GM19397 (cell line): ENCODE results near the gene SLC12A8.
A peak's percentile ranks its signal among the peaks of the same experiment; 100 is the strongest.

ENCODE experiments used
- ATAC-seq: cut with Tn5 transposase; IDR thresholded peaks from one replicate; pipeline ENCODE4 v1.9.1; 2021; ENCODE audit warnings: mild to moderate bottlenecking, moderate library complexity; ENCODE audit not compliant: unreplicated experiment

Gene SLC12A8

DNA sequence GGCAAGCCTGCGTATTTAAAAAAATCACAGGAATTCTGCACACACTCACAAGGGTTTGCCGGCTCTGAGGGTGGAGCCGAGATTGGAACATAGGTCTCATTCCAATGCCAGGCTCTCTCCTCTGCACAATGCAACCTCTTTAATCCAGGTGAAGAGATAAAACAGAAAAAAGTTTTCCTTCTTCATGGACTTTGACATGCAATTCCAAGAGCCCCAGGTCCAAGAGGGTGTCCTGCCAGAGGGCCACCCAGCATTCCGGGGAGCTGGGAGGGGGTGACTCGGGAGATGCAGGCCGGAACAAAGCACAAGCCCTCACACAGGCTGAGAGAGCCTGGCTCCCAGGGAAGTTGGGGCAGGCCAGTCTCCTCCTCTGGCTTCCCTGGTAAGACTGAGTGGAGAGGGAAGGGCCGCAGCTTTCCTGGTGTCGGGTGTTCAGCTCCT, 6.7 kb upstream of the SLC12A8 start:
- no peak for ATAC-seq

DNA sequence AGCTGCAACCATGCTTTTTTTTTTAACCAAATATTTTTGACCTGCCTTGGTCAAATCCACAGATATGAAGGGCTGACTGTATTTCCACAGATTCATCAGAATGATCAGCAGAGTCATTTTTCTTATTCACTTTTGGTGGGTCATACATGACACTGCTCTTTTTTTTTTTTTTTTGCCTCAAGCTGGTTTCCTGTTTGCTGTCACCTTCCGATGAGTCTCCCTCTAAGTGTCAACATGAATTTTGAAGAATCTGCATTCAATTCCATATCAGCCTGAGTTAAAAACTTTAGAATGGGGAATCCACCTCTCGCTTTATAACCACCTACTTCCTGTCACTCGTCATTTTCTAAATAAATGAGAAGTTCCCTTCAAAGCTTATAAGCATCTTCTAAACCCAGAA, 2.2 kb upstream of the SLC12A8 start:
- ATAC-seq, result no peak

DNA sequence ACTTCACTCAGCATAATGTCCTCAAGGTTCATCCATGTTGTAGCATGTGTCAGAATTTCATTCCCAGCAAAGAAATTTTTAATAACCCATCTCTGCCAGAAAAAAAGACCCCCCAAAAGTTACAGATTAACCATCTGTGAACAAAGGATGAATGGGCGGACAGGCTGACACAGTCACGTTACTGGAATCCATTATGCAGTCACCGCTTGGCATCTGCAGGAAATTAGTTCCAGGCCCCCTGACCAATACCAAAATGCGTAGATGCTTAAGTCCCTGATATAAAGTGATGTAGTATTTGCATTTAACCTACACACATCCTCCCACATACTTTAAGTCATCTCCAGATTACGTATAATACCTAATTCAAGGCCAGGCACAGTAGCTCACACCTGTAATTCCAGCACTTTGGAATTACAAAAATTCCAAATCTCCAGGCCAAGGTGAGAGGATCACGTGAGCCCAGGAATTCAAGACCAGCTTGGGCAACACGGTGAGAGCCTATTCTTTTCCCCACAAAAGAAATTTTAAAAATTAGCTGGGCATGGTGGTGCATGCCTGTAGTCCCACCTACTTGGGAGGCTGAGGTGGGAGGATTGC, 1.5 kb upstream of the SLC12A8 start:
- no peak for ATAC-seq

DNA sequence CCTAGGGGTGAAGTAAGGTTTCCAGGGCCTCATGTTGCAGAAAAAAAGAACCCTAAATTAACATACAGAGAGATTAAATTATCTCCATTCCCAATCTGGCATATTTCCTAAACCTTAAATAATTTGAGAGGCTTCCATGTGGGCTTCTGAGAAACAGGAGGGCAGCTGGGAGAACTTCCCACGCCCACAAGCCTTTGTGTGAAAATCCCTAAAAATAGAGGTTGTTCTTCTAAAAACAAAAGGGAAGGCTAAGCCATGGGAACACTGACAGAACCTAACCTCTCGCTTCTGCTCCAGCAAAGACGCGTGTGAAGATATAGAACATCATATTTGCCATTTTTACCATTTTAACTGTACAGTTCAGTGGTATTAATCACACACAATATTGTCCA, 812 bp upstream of the SLC12A8 start:
- ATAC-seq, result no peak

DNA sequence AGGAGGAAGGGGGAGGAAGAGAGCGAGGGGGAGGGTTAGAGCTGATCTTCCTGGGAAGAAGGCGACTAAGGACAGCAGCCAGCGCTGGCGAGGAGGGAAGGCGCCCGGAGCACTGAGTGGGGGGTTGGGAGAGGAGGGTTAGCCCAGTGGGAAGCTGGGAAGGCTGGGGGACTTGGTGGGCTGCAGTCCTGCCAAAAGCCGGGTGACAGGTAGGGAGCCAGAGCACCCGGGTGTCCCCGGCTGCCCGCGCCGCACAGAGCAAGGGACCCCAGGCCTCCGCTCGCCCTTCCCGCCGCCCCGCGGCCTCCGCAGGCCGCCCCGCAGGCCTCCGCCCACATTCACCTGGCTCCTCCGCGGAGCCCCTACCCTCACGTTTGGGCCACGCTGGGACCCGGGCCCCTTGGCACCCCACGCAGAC, 448 bp downstream of the SLC12A8 start:
- no peak for ATAC-seq

DNA sequence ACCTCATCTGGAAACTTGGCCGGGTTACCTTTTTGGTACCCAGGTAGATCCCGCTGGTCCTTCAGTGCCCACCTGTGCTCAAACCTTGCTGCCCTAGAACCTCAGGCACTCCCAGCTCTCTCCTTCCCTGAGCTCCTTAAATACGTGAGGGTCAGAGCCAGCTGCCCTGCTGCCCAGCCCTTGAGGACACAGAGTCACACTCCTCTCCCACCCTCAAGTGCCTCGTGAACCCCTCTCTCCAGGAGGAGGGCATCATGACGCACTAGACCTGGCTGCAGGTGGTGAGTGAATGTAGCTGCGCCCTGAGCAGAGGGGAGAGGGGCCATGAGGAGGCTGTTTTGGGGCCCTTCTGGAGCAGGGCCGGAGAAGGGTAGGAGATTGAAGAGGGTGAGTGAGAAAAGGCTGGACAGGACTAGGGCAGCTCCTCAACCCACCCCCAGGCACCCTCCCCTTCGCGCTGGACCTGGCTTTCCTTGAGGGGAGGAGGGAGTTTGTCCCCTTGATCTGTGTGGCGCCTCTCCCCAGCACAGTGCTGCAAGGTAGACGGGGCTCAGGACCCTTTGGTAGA, 941 bp downstream of the SLC12A8 start:
- no peak for ATAC-seq

DNA sequence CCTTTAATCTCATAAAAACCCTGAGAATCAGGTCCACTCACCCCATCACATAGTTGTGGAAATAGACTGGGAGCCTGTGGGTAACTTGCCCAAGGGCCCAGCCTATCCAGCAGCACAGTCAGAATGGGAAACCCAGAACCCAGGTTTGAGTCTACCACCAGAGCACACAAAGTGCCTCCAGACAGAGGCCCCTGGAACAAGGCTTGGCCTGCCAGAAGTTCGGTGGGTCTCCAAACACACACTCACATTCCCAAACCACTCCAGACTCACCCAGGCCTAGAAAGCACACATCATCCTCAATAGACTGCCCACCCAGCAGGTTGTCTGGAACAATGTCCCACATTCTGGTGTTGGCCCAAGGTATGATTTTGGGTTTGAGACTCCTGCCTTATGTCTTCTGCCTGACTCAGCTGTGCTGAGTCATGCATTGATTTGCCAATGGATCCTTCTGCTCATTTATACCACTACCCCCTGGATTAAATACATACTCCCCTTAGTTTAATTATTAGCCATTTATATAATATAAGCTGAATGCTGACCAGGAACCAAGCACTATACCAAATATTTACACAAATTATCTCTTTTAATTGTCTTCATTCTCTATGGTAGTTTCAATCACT, 4.5 kb downstream of the SLC12A8 start:
- ATAC-seq, result no peak

DNA sequence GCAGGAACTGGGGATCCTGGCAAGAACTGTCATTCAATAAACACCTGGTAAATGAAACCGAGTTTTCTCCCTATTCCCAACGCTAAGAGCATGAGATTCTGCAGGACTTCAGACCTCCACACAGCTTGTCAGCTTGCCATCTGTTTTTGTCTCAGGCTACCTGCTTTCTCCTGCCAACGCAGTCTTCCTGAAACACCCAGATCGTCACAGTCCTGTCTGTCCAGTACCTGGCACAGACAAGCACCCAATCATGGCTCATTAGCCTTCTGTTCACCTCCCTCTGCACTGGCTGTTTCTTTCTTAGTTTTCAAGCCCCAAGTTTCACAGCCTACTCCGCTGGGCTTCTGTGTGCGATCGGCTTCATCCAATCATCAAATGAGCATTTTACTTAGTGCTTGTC, 5.0 kb downstream of the SLC12A8 start:
- no peak for ATAC-seq

DNA sequence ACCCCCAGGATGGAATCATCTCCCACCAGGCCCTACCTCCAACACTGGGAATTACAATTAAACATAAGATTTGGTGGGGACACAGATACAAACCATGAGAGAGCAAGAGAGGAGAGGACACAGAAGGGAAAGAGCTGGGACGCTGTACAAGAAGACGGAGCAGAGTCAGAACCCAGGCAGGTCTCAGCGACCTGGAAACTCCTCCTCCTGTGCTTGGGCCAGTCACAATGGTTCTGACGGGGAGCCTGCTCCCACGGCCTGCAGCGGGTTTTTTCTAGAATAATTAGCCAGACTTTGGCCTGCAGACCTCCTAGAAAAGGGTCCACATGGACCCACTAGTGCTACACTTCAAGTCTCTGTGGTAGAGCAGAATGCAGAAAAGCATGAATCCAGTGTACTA, 5.6 kb downstream of the SLC12A8 start:
- no peak for ATAC-seq

DNA sequence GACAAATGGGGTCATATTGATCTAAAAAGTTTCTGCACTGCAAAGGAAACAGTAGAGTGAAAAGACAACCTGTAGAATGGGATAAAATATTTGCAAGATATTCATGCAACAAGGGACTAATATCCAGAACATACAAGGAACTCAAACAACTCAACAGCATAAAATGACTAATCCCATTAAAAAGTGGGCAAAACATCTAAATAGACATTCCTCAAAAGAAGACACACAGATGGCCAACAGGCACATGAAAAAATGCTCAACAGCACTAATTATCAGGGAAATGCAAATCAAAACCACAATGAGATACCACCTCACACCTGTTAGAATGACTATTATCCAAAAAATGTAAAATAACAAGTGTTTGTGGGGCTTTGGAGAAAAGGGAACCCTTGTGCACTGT, 8.8 kb downstream of the SLC12A8 start:
- no peak for ATAC-seq

DNA sequence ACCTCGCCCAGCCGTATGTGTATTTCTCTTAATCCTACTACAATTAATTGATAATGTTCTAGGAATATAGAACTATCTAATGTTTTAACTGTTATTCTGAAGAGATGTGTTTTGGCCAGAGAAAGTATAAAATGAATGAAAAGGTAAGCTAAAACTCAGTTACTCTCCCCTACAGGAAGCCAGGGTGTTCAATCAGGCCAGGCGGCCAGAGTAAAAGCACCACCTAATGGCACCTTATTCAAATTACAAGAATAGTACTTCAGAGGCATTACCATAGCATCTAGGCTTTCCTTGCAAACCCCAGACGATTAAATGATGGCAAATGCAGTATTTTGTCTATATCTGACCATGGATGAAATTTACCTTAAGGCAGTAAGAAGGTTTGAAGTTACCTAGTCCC, 10.4 kb downstream of the SLC12A8 start:
- ATAC-seq, result no peak

DNA sequence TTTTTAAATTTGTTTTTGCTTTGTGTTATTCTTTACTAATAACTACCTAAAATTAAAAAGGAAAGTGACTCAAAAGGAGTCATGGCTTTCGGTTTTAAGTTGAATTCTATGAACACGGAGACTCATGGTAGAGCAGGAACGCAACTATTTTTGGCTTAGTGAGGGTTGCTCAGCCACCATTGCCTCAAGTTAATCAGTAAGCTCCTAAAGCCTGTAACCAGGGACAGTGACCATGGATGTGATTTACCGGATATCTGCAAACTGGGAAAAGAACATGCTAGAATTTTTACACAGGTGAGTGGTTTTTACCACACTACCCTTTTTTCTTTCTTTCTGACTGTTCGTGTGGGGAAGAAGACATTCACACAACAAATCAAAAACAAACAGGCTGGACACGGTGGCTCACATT, 11.8 kb downstream of the SLC12A8 start:
- ATAC-seq, result peak; percentile 69

DNA sequence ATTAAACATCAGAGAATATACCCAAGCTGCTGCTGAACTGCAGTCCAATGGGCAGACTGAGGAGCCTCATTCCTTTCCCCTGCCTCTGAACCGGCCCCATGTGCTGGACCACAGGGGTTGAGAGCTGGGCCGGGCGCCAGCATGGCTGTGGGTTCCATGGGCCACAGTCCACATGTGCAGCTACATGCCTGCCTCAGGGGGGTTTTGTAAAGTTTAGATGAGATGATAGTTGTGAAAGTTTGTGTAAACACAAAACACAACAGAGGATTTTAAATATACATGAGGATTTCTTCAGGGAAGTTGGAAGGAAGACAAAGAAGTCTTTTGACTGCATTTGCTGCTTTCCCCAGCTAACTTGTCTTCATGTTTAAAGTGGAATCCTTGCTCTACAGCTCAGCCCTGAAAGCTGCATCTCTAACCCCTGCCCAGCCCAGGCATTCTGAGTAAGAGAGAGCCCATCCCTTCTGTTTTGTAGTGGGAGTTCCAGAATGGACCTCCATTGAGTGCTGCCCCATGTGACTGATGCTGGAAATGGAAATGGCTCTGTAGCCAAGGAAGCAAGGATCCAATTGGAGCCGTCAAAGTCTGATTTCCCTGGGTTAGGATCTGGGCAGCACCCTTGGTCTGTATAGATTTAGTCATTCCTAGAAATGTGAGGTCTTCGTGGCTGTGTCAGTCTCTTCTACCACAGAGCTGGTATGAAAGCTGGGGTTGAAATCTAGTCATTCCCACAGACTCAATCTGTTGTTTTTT, 17.5 kb downstream of the SLC12A8 start:
- no peak for ATAC-seq

DNA sequence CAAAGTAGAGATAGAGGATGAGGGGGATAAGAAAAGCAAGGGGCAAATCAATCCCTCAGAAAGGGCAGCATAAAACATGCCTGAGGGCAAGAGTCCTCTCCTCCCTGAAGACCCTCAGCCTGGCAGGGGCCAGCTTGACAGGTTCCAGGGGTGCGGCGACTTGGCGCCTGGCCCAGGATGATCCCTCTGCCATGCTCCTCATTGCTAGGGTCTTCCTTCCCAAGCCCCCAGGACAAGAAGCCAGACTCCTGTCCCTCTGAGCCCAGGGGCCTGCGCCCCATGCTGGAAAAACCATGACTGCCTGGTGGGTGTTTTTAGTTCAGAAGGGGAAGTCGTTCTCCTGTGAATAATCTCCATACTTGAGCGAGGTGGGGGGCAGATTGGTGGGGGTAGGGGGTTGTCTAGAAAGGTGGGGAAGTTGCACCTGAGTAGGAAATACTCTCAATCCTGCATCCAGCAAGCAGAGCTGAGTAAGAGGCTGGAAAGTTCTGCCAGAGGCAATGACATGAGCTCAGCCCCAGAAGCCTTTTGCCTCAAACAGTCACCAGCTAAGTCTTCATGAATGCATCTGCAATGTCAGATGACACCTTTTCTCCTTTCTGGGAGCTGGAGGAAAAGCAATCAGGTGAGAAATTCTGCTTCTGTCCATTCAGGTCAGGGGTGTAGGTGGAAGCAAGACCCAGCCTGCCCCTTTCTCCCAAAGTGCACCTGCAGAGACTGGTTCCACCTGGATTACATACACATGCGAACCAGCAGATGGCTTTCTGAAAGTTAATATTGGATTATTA, 18.3 kb downstream of the SLC12A8 start:
- ATAC-seq, result no peak

DNA sequence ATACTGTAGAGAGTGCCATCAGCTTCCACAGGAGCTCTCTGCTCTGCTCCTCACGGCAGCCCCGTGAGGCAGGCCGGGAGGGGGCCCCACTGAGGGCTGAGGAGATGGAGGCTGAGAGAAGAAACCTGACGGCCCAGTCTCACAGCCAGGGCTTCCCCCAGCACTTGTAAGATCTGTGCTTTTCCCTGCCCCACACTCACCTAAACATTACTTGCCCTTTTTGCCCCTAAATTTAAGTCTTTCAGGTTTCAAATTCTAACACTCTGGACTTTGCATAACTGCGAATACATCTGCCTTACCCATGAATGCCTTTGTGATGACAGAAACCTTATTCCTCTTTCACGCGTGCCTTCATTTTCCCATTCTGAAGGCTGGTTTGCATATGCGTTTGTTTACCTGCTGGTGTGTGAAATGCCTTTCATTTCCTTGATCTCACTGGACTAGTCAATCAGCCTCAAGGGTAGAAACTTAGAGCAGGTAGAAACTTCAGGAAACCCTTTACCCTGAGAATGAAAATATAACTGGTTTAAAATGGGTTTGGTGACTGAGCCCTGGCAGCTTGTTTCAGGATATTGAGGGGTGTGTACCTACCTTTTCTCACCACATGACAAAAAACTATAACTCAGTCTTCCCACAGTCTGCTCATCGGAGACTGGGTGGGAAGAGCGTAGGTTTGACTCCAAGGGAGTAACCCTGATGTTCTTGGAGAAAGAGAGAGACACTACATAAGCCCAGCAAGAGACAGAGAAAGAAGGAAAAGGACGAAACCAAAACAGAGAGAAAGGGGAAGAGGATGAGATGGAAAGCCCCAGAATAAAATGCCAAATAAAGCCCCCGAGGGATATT, 20.1 kb downstream of the SLC12A8 start:
- ATAC-seq, result peak; percentile 66

DNA sequence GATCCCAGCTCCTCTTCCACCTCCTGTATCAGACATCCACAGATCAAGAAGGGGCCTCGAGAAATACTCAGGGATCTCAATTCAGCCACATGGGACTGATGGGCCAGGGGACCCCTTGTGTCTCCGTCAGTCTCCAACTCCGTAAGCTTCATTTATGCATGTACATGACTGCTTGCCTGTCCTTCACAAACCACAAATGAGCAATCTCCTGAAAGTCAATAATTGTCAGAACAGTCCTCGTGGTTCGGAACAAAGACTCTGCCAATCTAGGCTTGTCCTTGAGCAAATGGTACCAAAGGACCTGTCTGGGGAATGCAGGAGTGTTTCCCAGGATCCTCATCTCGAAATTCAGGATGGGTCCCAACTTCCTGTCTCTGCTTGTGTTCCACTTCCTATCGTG, 20.8 kb downstream of the SLC12A8 start:
- no peak for ATAC-seq

DNA sequence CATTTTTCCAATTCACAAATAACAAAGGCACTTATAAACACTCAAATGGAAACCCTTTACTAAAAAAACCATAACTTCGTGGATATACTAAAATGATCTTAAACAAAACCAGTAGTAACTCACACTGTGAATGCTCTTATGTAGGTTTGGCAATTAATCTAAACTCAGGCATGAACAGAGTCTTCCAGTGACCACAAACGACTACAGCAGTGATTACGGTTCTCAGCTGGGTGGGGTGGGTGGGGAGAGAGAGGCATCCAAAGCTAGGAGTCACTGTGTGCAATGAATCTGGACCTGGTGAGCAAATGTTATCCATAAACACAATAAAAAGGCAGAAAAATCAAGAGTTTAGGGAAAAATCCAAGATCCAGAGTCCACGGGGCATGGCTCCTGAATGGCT, 21.3 kb downstream of the SLC12A8 start:
- no peak for ATAC-seq

DNA sequence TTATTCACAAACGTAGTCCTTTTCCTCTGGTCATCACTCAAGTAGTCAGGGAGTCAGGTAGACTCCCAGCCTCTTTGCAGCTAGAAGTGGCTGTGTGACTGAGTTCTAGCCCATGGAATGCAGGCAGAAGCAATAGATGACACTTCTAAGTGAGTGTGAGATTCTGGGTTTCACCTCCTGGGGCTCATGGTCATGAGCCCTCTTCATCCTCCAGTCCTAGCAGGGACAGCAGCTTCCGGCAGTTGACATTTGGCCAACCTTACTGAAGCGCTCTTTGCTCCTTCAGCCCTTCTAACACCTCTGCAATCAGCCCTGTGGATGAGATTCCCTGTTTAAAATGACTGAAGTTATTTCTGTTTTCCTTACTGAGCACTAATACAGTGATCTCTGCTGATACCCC, 21.8 kb downstream of the SLC12A8 start:
- no peak for ATAC-seq

DNA sequence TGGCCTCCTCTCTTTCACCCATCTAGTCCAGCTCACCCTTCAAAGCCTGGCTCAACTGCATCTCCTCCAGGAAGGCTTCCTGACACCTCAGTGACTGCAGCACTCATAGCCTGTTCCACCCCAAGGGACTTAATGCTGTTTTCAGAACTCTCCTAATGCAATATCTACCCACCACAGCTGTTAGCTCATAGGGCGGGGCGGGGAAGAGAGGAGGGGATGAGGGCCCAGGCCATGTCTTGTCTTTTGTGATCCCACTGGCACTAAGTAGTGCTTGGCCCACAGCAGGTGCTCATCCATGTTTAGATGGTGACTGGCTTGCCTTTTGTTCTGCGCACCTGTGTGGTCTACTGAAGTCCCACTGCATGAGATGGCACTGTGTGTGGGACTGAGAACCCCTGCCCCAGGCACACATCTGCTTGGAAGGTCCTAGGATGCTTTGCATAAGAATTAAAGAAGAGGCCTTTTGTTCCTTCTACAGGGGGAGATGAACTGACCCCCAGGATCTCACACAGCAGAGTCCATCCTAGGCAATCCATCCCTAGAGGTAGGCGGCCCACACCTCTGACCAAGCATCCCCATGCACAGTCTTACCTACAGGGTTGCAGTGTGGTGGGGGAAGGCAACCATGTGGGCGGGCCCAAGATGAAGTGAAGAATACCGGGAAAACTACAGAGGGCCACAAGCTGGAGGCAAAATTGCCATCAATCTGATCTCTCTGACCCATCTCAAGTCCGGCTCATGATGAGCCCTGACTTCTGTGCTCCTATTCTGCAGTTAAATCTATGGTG, 23.0 kb downstream of the SLC12A8 start:
- no peak for ATAC-seq

DNA sequence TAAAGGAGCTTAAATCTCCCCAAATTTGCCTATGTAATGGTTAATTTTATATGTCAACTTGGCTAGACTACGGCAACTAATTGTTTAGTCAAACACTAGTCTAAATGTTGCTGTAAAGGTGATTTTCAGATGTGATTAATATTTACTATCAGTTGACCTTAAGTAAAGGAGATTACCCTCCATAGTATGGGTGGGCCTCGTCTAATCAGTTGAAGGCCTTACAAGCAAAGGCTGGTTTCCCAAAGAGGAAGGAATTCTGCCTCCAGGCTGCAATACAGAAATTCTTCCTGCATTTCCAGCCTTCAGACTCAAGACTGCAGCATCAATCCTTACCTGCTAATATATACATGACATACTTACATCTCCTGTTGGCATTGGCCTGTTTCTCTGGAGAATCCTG, 23.6 kb downstream of the SLC12A8 start:
- no peak for ATAC-seq
